B cell (primary cell): Measurements from ENCODE around the gene MRO. TPM values are rescaled to one million over a fixed set of nuclear protein-coding genes. Genes with fewer than 3 reads are reported as not detected.

Experiments used
- ATAC-seq: fragments of 200-7000 bp; cut with Tn5 transposase; one replicate; pipeline ENCODE4 v1.10.0; 2021; ENCODE audit warnings: low read depth, mild to moderate bottlenecking, moderate number of reproducible peaks, moderate library complexity
- CTCF ChIA-PET: fragments of 350-600 bp; sonication (Branson Sonifier 250); formaldehyde crosslinking; loops from one replicate; lab custom pipeline; 2021; ENCODE audit warnings: antibody characterized with exemption, inconsistent platforms; lab: Charles Lee
- POLR2A ChIA-PET: fragments of 350-600 bp; sonication (Branson Sonifier 250); formaldehyde crosslinking; loops from one replicate; lab custom pipeline; 2021; ENCODE audit warnings: antibody characterized with exemption; lab: Charles Lee
- DNase-seq: peaks from one replicate; pipeline ENCODE4 v3.0.0; 2013
- H2AFZ ChIP-seq: 2 replicates; pipeline ENCODE4 v1.6.1; 2012; ENCODE audit warnings: mild to moderate bottlenecking, low read depth, low read length; ENCODE audit not compliant: insufficient read depth, poor library complexity, severe bottlenecking
- H3K27ac ChIP-seq, 2 donors: 1 replicate in 1 of 2; 2 replicates in 1 of 2; pipeline ENCODE4 v1.5.1; 2012 to 2013; ENCODE audit warnings: low read length in 2 of 2, mild to moderate bottlenecking in 2 of 2, moderate library complexity in 1 of 2
- H3K27me3 ChIP-seq, 4 experiments: fragments of 200-600 bp in 1 of 4; sonication (generic) in 1 of 4; replicated peaks in 1 of 4; 1 replicate in 2 of 4; 2 replicates in 2 of 4; pipeline versions ENCODE4 v1.6.1 to v1.7.0; 2013 to 2016; ENCODE audit warnings: low read length in 3 of 4, mild to moderate bottlenecking in 2 of 4, mixed read lengths in 1 of 4, moderate library complexity in 1 of 4; ENCODE audit not compliant: insufficient read depth in 4 of 4, control insufficient read depth in 3 of 4; ENCODE audit errors: control extremely low read depth in 1 of 4
- H3K36me3 ChIP-seq, 2 experiments: replicated peaks in 1 of 2; 1 replicate in 1 of 2; 2 replicates in 1 of 2; pipeline versions ENCODE4 v1.6.1 to v1.7.1; 2013; ENCODE audit warnings: low read length in 1 of 2; ENCODE audit not compliant: insufficient read depth in 2 of 2, control insufficient read depth in 1 of 2; ENCODE audit errors: control extremely low read depth in 1 of 2, extremely low read depth in 1 of 2
- H3K4me1 ChIP-seq, 2 donors: fragments of 200-600 bp in 1 of 2; sonication (generic) in 1 of 2; 1 replicate in 1 of 2; 2 replicates in 1 of 2; pipeline versions ENCODE4 v1.5.1 to v1.6.1; 2013 to 2017; ENCODE audit warnings: low read length in 2 of 2; ENCODE audit not compliant: control insufficient read depth in 2 of 2, insufficient read depth in 2 of 2
- H3K4me2 ChIP-seq: replicated peaks from 2 replicates; pipeline ENCODE3; 2012; ENCODE audit warnings: mild to moderate bottlenecking, low read depth, low read length; ENCODE audit not compliant: poor library complexity, severe bottlenecking
- H3K4me3 ChIP-seq, 5 experiments: fragments of 200-600 bp in 1 of 5; sonication (generic) in 1 of 5; 1 replicate in 3 of 5; 2 replicates in 2 of 5; pipeline versions ENCODE4 v1.5.1 to v1.7.0; 2011 to 2016; ENCODE audit warnings: low read length in 4 of 5, mild to moderate bottlenecking in 4 of 5, low read depth in 2 of 5, control low read depth in 1 of 5, moderate library complexity in 1 of 5; ENCODE audit not compliant: insufficient read depth in 1 of 5; ENCODE audit errors: control extremely low read depth in 1 of 5, extremely low read depth in 1 of 5
- H3K79me2 ChIP-seq: fragments of 200-600 bp; sonication (generic); one replicate; pipeline ENCODE4 v1.6.0; 2016; ENCODE audit warnings: low read length; ENCODE audit not compliant: control insufficient read depth, insufficient read depth
- H3K9ac ChIP-seq: fragments of 200-600 bp; sonication (generic); 2 replicates; pipeline ENCODE4 v1.6.1; 2017; ENCODE audit warnings: mild to moderate bottlenecking, low read length, moderate library complexity
- H3K9me3 ChIP-seq, 3 donors: one replicate each; pipeline versions ENCODE4 v1.6.1 to v1.7.1; 2013; ENCODE audit warnings: low read length in 2 of 3; ENCODE audit not compliant: control insufficient read depth in 2 of 3, insufficient read depth in 1 of 3; ENCODE audit errors: control extremely low read depth in 1 of 3
- H4K20me1 ChIP-seq: 2 replicates; pipeline ENCODE4 v1.6.0; 2012; ENCODE audit warnings: mild to moderate bottlenecking, low read length; ENCODE audit not compliant: insufficient read depth, control insufficient read depth, poor library complexity, severe bottlenecking
- H3K27ac Mint-ChIP-seq: one replicate; pipeline ENCODE4 v1.8.0; 2021; ENCODE audit warnings: mixed read lengths
- H3K27me3 Mint-ChIP-seq: one replicate; pipeline ENCODE4 v1.8.0; 2021; ENCODE audit warnings: mixed read lengths
- H3K4me1 Mint-ChIP-seq: one replicate; pipeline ENCODE4 v1.8.0; 2021; ENCODE audit warnings: mixed read lengths
- H3K4me3 Mint-ChIP-seq: one replicate; pipeline ENCODE4 v1.8.0; 2021; ENCODE audit warnings: mixed read lengths
- H3K9me3 Mint-ChIP-seq: one replicate; pipeline ENCODE4 v1.8.0; 2022; ENCODE audit warnings: mixed read lengths; ENCODE audit not compliant: insufficient read depth
- CTCF ChIP-seq: fragments of 200-600 bp; IDR thresholded peaks from one replicate; pipeline ENCODE4 v1.8.0; 2022; ENCODE audit warnings: antibody characterized with exemption, mild to moderate bottlenecking
- EZH2 ChIP-seq: IDR thresholded peaks from 2 replicates; pipeline ENCODE4 v1.6.1; 2012; ENCODE audit warnings: borderline replicate concordance, low read depth, mild to moderate bottlenecking, moderate library complexity, low read length; ENCODE audit not compliant: insufficient read depth, poor library complexity, severe bottlenecking
- WGBS: methylation state at CpG from one replicate; pipeline ENCODE4 v1.1.5; 2013; ENCODE audit warnings: missing lambda C conversion rate; ENCODE audit not compliant: insufficient coverage; 5-methylcytosine and 5-hydroxymethylcytosine counted together
- intact Hi-C: fragments of 100-400 bp; cut with micrococcal nuclease; formaldehyde crosslinking; loops from one replicate; pipeline ENCODE4 v1.10.0; 2022
- polyA plus RNA-seq: library from polyadenylated mRNA; depleted of rRNA; stranded (reverse); fragments of >200 nt; gene quantifications from 2 replicates; pipeline ENCODE4 v1.2.3, GENCODE V29; 2012
- total RNA-seq, 2 donors: library from RNA; stranded (reverse); fragments of 120-200 nt in 1 of 2; gene quantifications; 1 replicate in 1 of 2; 2 replicates in 1 of 2; pipeline versions ENCODE4 v1.2.3 to v1.2.4, GENCODE V29; 2013 to 2022

The MRO gene
- total and polyA plus RNA-seq, 2 donors (not counting 1 experiment from before 2014, with no cell fraction given): not detected

GRCh38 chr18:50866765-50867164 lies 46.9 kb upstream of the MRO start:
- H3K4me3 ChIP-seq: no peak overlapping the region
- Mint-ChIP-seq H3K27ac (no peak overlapping the region), H3K4me3 (no peak overlapping the region), H3K9me3 (no peaks in the 10 kb centered on the region), H3K27me3 (no peaks in the 10 kb centered on the region), H3K4me1 (peaks cover 9% of the 10 kb centered on the region)
- no peak for TF ChIP-seq EZH2
- TF ChIP-seq CTCF: no peak
- no peaks in the 10 kb centered on the region for H3K79me2 ChIP-seq
- ATAC-seq (no peak), DNase-seq (peak; percentile 17)
- no peaks in the 10 kb centered on the region for H3K36me3 ChIP-seq
- H3K4me2 ChIP-seq: no peak overlapping the region
- no peak overlapping the region for H3K27ac ChIP-seq
- no peak overlapping the region for H2AFZ ChIP-seq
- ChIA-PET POLR2A (no interaction called here), CTCF (interaction anchor here (0.9 to 2.1 kb wide), 8 partner anchors 13 to 510 kb away, joined by 3 to 25 read pairs (median 4); partner anchors contain the start of gene MRO)
- no peak overlapping the region for H3K9ac ChIP-seq
- intact Hi-C loops: loop anchor here (1.0 kb wide), 1 partner anchor 46 kb away; the partner anchor contains the start of gene MRO
- no peaks in the 10 kb centered on the region for H3K9me3 ChIP-seq
- H4K20me1 ChIP-seq: no peaks in the 10 kb centered on the region
- peaks cover 11 to 12% of the 10 kb centered on the region in 2 donors for H3K4me1 ChIP-seq
- no peaks in the 10 kb centered on the region for H3K27me3 ChIP-seq

- intact Hi-C loops: no loop called here
- Mint-ChIP-seq H3K4me3 (no peak overlapping the region), H3K4me1 (peaks cover 10% of the 10 kb centered on the region), H3K27ac (no peak overlapping the region), H3K9me3 (no peaks in the 10 kb centered on the region), H3K27me3 (no peaks in the 10 kb centered on the region)
- Histone ChIP-seq H3K27ac (no peak overlapping the region), H4K20me1 (no peaks in the 10 kb centered on the region), H3K79me2 (no peaks in the 10 kb centered on the region), H3K4me1 (peaks cover 13 to 15% of the 10 kb centered on the region in 2 donors), H3K36me3 (no peaks in the 10 kb centered on the region), H3K9ac (no peak overlapping the region), H3K9me3 (no peaks in the 10 kb centered on the region), H3K4me2 (no peak overlapping the region), H2AFZ (no peak overlapping the region), H3K27me3 (peaks cover 0 to 3% (median 0%) of the 10 kb centered on the region in 4 experiments), H3K4me3 (no peak overlapping the region)
- CTCF ChIA-PET: interaction anchor here (1.9 kb wide), 1 partner anchor 43 kb away, joined by 7 read pairs; no protein-coding TSS in a partner anchor
- POLR2A ChIA-PET: interaction anchor here (0.8 kb wide), 1 partner anchor 47 kb away, joined by 3 read pairs; no protein-coding TSS in a partner anchor
- DNase-seq (no peak), ATAC-seq (no peak)
- WGBS: 100% methylated on average over 1 of the region's 4 CpGs
- TF ChIP-seq CTCF (no peak), EZH2 (no peak)
Measured at GRCh38 chr18:50863840-50864375, 44.1 kb upstream of the MRO start.
